Transverse colon (tissue), 4 donors: Measurements from ENCODE around the gene SMCO4. TPM values are rescaled to one million over a fixed set of nuclear protein-coding genes. Genes with fewer than 3 reads are reported as not detected.
"Not testable (repeated sequence)": the region's sequence is repeated elsewhere in the genome, so short reads cannot be mapped to it uniquely, and the experiment has no call there.

ENCODE experiments used
- DNase-seq: peaks from one replicate; pipeline ENCODE4 v3.0.0-alpha.2; 2019
- H3K27ac ChIP-seq, 4 donors: fragments of 200-600 bp; sonication (generic); 2 replicates each; pipeline ENCODE4 v1.5.1; 2016 to 2018; ENCODE audit warnings: inconsistent platforms in 4 of 4
- H3K27me3 ChIP-seq: fragments of 200-600 bp; sonication (generic); 2 replicates; pipeline ENCODE4 v1.5.1; 2017; ENCODE audit warnings: inconsistent platforms
- H3K36me3 ChIP-seq, 4 donors: fragments of 200-600 bp; sonication (generic); 2 replicates each; pipeline ENCODE4 v1.5.1; 2017 to 2019; ENCODE audit warnings: inconsistent platforms in 4 of 4
- H3K4me1 ChIP-seq, 4 donors: fragments of 200-600 bp; sonication (generic); 2 replicates each; pipeline ENCODE4 v1.5.1; 2017 to 2020; ENCODE audit warnings: inconsistent platforms in 4 of 4
- H3K4me3 ChIP-seq, 4 donors: fragments of 200-600 bp; sonication (generic); 1 replicate in 1 of 4; 2 replicates in 3 of 4; pipeline versions ENCODE4 v1.5.1 to v1.6.1; 2017 to 2019; ENCODE audit warnings: inconsistent platforms in 4 of 4
- H3K9me3 ChIP-seq, 2 donors: fragments of 200-600 bp; sonication (generic); 2 replicates each; pipeline ENCODE4 v1.5.1; 2017 to 2019; ENCODE audit warnings: inconsistent platforms in 2 of 2
- CTCF ChIP-seq, 5 experiments: fragments of 200-600 bp in 3 of 5; fragments of 450-650 bp in 2 of 5; sonication (generic) in 3 of 5; IDR thresholded peaks; 1 replicate in 2 of 5; 2 replicates in 3 of 5; pipeline ENCODE4 v1.5.1; 2016 to 2017; ENCODE audit warnings: antibody characterized with exemption in 5 of 5, inconsistent platforms in 3 of 5, mild to moderate bottlenecking in 2 of 5, moderate library complexity in 1 of 5
- EP300 ChIP-seq: sonication (generic); formaldehyde crosslinking; IDR thresholded peaks from one replicate; pipeline ENCODE4 v1.6.1; 2017; ENCODE audit warnings: antibody characterized with exemption, low read depth
- POLR2A ChIP-seq: fragments of 450-650 bp; IDR thresholded peaks from one replicate; pipeline ENCODE4 v1.6.1; 2016; ENCODE audit warnings: antibody characterized with exemption, mild to moderate bottlenecking, moderate library complexity
- POLR2AphosphoS5 ChIP-seq, 3 donors: sonication (generic); formaldehyde crosslinking; IDR thresholded peaks; one replicate each; pipeline ENCODE4 v1.6.1; 2016; ENCODE audit warnings: antibody characterized with exemption in 3 of 3
- WGBS, 2 donors: methylation state at CpG; one replicate each; pipeline ENCODE4 v1.1.5; 2018; ENCODE audit warnings: low coverage in 1 of 2; 5-methylcytosine and 5-hydroxymethylcytosine counted together
- in situ Hi-C, 4 donors: fragments of 200-750 bp; cut with MboI; loops; one replicate each; pipeline versions ENCODE4 v1.15.0 to v1.15.1; 2017; ENCODE audit warnings: low sequenced_read_pairs in 3 of 4, low pct_ligation_motif_present in 1 of 4, low pct_unique_long_range_greater_than_20kb in 1 of 4
- intact Hi-C: fragments of 100-400 bp; cut with DNase I; formaldehyde crosslinking; loops from one replicate; pipeline ENCODE4 v1.15.1; 2023; ENCODE audit warnings: low total_unique reads
- total RNA-seq, 4 donors: library from RNA; depleted of rRNA; stranded (reverse); fragments of >200 nt; gene quantifications; one replicate each; pipeline ENCODE4 v1.1.0, GENCODE V29; 2016

SMCO4 gene
- total RNA-seq, 4 donors from 2014 or later = 33.3 to 80.4 (median 37.0) TPM; not detected in 1

DNA sequence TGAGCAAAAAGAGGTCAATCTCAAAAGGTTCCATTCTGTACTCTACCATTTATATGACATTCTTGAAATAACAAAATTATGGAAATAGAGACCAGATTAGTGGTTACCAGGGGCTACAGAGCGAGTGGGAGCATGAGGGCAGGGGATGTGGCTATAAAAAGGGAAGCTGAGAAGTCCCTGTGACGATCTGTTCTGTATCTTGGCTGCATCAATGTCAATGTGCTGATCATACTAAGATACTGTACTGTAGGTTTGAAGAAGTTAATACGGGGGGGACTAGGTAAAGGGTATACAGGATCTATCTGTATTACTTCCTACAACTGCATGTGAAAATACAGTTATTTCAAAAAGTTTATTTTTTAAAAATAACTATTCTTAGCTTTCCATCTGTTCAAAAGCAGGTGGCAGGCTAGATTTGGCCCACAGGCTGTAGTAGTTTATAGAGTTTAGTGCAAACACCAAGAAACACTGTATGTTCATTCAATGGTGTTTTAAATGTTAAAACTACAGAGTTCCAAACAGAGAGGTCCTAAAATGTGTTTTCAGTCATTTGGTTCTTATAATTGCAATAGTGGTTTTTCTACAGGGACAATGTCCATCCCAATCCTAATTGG is 78.2 kb downstream of the SMCO4 start:
- WGBS, 2 donors = 55 to 80% methylated on average over 2 to 3 of the region's 3 CpGs
- no peak overlapping the region for H3K27ac ChIP-seq
- no peaks in the 10 kb centered on the region for H3K4me1 ChIP-seq
- no peaks in the 10 kb centered on the region for H3K27me3 ChIP-seq
- no peak overlapping the region for H3K4me3 ChIP-seq
- intact Hi-C loops (loop anchor here (10.0 kb wide), 1 partner anchor 1960 kb away; no protein-coding TSS in a partner anchor), in situ Hi-C loops (no loop called here)
- H3K9me3 ChIP-seq = no peaks in the 10 kb centered on the region
- H3K36me3 ChIP-seq = no peaks in the 10 kb centered on the region
- TF ChIP-seq POLR2A = no peak
- TF ChIP-seq EP300 = no peak
- DNase-seq = no peak

DNA sequence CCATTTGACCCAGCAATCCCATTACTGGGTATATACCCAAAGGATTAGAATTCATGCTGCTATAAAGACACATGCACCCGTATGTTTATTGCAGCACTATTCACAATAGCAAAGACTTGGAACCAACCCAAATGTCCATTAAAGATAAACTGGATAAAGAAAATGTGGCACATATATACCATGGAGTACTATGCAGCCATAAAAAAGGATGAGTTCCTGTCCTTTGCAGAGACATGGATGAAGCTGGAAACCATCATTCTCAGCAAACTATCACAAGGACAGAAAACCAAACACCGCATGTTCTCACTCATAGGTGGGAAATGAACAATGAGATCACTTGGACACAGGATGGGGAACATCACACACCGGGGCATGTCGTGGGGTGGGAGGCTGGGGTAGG is 79.5 kb downstream of the SMCO4 start:
- in situ Hi-C loops = not testable (repeated sequence)

DNA sequence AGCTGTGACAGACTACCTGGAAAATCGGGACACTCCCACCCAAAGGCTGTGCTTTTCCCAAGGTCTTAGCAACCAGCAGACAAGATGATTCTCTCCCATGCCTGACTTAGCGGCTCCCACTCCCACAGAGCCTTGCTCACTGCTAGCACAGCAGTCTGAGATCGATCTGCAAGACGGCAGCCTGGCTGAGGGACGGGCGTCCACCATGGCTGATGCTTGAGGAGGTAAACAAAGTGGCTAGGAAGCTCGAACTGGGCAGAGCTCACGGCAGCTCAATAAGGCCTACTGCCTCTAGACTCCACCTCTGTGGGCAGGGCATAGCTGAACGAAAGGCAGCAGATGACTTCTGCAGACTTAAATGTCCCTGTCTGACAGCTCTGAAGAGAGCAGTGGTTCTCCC is 84.9 kb downstream of the SMCO4 start:
- no peaks in the 10 kb centered on the region for H3K4me1 ChIP-seq
- WGBS, 2 donors = 93% methylated on average over 7 of the region's 9 CpGs; no CpG with 5 or more reads in 1 of the 2 donors
- H3K4me3 ChIP-seq = no peak overlapping the region
- DNase-seq = no peak
- intact Hi-C loops = no loop called here
- no peaks in the 10 kb centered on the region for H3K9me3 ChIP-seq
- in situ Hi-C loops = no loop called here
- no peaks in the 10 kb centered on the region for H3K36me3 ChIP-seq
- TF ChIP-seq CTCF (IDR thresholded peaks at IDR 0.05) (no peak), POLR2AphosphoS5 (IDR thresholded peaks at IDR 0.05) (no peak), POLR2A (no peak), EP300 (no peak)
- no peak overlapping the region for H3K27ac ChIP-seq
- H3K27me3 ChIP-seq = no peaks in the 10 kb centered on the region

More for the DNA sequence above, 79.5 kb downstream of the SMCO4 start:
- not testable (repeated sequence) for H3K9me3 ChIP-seq, DNase-seq, H3K27ac ChIP-seq, H3K27me3 ChIP-seq, H3K4me1 ChIP-seq, H3K36me3 ChIP-seq, H3K4me3 ChIP-seq
- WGBS, 2 donors = 70 to 88% methylated on average over 4 of the region's 4 CpGs
- intact Hi-C loops = loop anchor here (10.0 kb wide), 1 partner anchor 1961 kb away; no protein-coding TSS in a partner anchor

DNA sequence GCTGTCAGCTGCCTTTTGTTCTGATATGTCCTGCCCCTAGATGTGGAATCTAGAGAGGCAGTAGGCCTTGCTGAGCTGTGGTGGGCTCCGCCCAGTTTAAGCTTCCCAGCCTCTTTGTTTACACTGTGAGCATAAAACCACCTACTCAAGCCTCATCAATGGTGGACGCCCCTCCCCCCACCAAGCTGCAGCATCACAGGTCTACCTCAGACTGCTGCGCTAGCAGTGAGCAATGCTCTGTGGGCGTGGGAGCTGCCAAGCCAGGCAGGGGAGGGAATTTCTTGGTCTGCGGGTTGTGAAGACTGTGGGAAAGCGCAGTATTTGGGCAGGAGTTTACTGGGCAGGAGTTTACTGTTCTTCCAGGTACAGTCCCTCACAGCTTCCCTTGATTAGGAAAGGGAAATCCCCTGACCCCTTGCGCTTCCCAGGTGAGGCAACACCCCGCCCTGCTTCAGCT is 98.5 kb downstream of the SMCO4 start:
- Histone ChIP-seq H3K4me1 (no peaks in the 10 kb centered on the region), H3K27me3 (no peaks in the 10 kb centered on the region), H3K9me3 (no peaks in the 10 kb centered on the region), H3K4me3 (no peak overlapping the region), H3K27ac (no peak overlapping the region), H3K36me3 (no peaks in the 10 kb centered on the region)
- intact Hi-C loops (no loop called here), in situ Hi-C loops (no loop called here)
- TF ChIP-seq EP300 (no peak), CTCF (IDR thresholded peaks at IDR 0.05) (no peak), POLR2A (no peak), POLR2AphosphoS5 (IDR thresholded peaks at IDR 0.05) (no peak)
- WGBS, 2 donors = 73% methylated on average over 8 of the region's 8 CpGs; no CpG with 5 or more reads in 1 of the 2 donors
- DNase-seq = no peak

DNA sequence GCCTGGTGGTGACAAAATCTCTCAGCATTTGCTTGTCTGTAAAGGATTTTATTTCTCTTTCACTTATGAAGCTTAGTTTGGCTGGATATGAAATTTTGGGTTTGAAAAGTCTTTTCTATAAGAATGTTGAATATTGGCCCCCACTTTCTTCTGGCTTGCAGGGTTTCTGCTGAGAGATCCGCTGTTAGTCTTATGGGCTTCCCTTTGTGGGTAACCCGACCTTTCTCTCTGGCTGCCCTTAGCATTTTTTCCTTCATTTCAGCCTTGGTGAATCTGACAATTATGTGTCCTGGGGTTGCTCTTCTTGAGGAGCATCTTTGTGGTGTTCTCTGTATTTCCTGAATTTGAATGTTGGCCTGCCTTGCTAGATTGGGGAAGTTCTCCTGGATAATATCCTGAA is 100.0 kb downstream of the SMCO4 start:
- 78 to 84% methylated on average over 2 of the region's 2 CpGs for WGBS, 2 donors
- intact Hi-C loops = not testable (repeated sequence)

DNA sequence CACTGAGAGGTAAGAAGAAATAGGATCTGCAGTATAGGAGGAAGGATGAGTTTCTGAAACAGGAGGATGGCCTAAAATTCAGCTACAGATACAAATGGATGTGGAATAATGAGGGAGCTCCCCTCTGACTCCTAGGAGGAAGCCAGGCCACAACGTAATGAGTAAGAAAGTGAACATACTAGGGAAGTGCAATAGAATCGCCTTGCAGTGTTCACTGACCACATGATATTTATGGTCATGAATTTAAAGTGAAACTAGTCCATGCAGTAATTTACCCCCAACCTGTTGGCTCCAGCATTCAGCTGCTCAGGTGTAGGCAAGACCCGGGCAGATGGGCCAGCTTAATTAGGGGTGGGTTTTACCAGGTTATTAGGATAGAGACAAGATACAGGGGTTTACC is 110.9 kb downstream of the SMCO4 start:
- Histone ChIP-seq H3K4me3 (no peak overlapping the region), H3K9me3 (no peaks in the 10 kb centered on the region), H3K36me3 (no peaks in the 10 kb centered on the region), H3K27ac (no peak overlapping the region), H3K4me1 (no peaks in the 10 kb centered on the region), H3K27me3 (no peaks in the 10 kb centered on the region)
- intact Hi-C loops (no loop called here), in situ Hi-C loops (no loop called here)
- WGBS, 2 donors = 58% methylated on average over 3 of the region's 3 CpGs; no CpG with 5 or more reads in 1 of the 2 donors
- no peak for DNase-seq
- TF ChIP-seq POLR2A (no peak), CTCF (IDR thresholded peaks at IDR 0.05) (no peak), POLR2AphosphoS5 (IDR thresholded peaks at IDR 0.05) (no peak), EP300 (no peak)

More for the DNA sequence above, 100.0 kb downstream of the SMCO4 start:
- H3K4me3 ChIP-seq, H3K27ac ChIP-seq, H3K36me3 ChIP-seq, H3K9me3 ChIP-seq, in situ Hi-C loops, DNase-seq, H3K27me3 ChIP-seq, H3K4me1 ChIP-seq: not testable (repeated sequence)
